ENCODE data around the gene TMEM184C.

DNA sequence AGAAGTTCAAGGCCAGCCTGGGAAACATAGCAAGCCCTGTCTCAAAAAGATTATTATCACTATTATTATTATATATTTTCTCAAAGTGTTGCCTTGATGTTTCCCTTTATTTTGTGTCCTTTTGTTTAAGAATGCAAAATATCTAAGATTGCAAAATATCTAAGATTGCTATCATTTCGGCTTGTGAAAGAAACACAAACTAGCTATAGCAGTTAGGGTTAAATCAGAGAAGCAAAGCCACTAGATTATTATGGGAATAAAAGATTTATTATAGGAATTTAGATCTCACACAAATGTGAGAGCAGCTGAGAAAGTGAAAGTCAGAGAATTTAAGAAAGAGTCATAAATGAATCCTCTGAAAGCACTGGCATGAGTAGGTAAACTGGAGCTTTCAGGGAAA lies 18.0 kb upstream of the TMEM184C start:
- TF ChIP-seq REST (IDR thresholded peaks at IDR 0.05; ENCODE audit: low read depth), result no peak
- TF ChIP-seq, protein P1, sequence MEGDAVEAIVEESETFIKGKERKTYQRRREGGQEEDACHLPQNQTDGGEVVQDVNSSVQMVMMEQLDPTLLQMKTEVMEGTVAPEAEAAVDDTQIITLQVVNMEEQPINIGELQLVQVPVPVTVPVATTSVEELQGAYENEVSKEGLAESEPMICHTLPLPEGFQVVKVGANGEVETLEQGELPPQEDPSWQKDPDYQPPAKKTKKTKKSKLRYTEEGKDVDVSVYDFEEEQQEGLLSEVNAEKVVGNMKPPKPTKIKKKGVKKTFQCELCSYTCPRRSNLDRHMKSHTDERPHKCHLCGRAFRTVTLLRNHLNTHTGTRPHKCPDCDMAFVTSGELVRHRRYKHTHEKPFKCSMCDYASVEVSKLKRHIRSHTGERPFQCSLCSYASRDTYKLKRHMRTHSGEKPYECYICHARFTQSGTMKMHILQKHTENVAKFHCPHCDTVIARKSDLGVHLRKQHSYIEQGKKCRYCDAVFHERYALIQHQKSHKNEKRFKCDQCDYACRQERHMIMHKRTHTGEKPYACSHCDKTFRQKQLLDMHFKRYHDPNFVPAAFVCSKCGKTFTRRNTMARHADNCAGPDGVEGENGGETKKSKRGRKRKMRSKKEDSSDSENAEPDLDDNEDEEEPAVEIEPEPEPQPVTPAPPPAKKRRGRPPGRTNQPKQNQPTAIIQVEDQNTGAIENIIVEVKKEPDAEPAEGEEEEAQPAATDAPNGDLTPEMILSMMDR (IDR thresholded peaks at IDR 0.05 in 2 of 3, conservative IDR thresholded peaks at IDR 0.05 in 1 of 3; ENCODE audit: borderline replicate concordance in 1 of 3, insufficient read depth in 1 of 3, low read depth in 2 of 3, low read length in 2 of 3), result no peak
- no peak for TF ChIP-seq ZNF274 (IDR thresholded peaks at IDR 0.05; ENCODE audit: low read depth, low read length)
- no peak for TF ChIP-seq POLR2A (IDR thresholded peaks at IDR 0.05; ENCODE audit: borderline replicate concordance, extremely low read depth, insufficient read depth, insufficient read length)
- TF ChIP-seq ZBTB33 (IDR thresholded peaks at IDR 0.05; ENCODE audit: extremely low read depth, insufficient replicate concordance, low read length), result no peak
- TF ChIP-seq POLR2AphosphoS5 (IDR thresholded peaks at IDR 0.05; ENCODE audit: low read depth, low read length), result no peak
- TF ChIP-seq ELF1 (IDR thresholded peaks at IDR 0.05; ENCODE audit: borderline replicate concordance, low read depth), result no peak
- no peak for TF ChIP-seq RAD21 (IDR thresholded peaks at IDR 0.05; ENCODE audit: low read depth)
- TF ChIP-seq EZH2 (IDR thresholded peaks at IDR 0.05), result no peak
- TF ChIP-seq CBX3 (IDR thresholded peaks at IDR 0.05; ENCODE audit: low read depth), result no peak
